ENCODE results near the gene MTAP. TPM values are rescaled to one million over a fixed set of nuclear protein-coding genes. Genes with fewer than 3 reads are reported as not detected.

Gene MTAP
- total RNA-seq, 1 donor from 2014 or later = 24.5 TPM

- DNase-seq = no peak
Observed at GRCh38 chr9:21804791-21805190, 2.4 kb downstream of the MTAP start.

- no peak for DNase-seq
Observed at GRCh38 chr9:21806644-21807043, 4.2 kb downstream of the MTAP start.

- no peak for DNase-seq
Observed at GRCh38 chr9:21810388-21810787, 8.0 kb downstream of the MTAP start.

GRCh38 chr9:21810881-21811280 is 8.4 kb downstream of the MTAP start:
- DNase-seq = no peak

GRCh38 chr9:21811914-21812313 is 9.5 kb downstream of the MTAP start:
- no peak for DNase-seq

GRCh38 chr9:21812415-21812814 is 10.0 kb downstream of the MTAP start:
- no peak for DNase-seq

- DNase-seq = peak; percentile 31
Observed at GRCh38 chr9:21812946-21813568, 10.6 kb downstream of the MTAP start.

GRCh38 chr9:21813575-21814473 is 11.4 kb downstream of the MTAP start:
- peak; percentile 54 for DNase-seq

GRCh38 chr9:21815643-21816042 is 13.2 kb downstream of the MTAP start:
- DNase-seq = no peak

GRCh38 chr9:21817176-21817575 is 14.7 kb downstream of the MTAP start:
- DNase-seq = no peak

- no peak for DNase-seq
Observed at GRCh38 chr9:21825637-21826036, 23.2 kb downstream of the MTAP start.

GRCh38 chr9:21828853-21829410 is 26.5 kb downstream of the MTAP start:
- no peak for DNase-seq

GRCh38 chr9:21830589-21830988 is 28.2 kb downstream of the MTAP start:
- no peak for DNase-seq

- DNase-seq = no peak
Observed at GRCh38 chr9:21831841-21832509, 29.5 kb downstream of the MTAP start.

- no peak for DNase-seq
Observed at GRCh38 chr9:21833090-21833801, 30.8 kb downstream of the MTAP start.

GRCh38 chr9:21835121-21835520 is 32.7 kb downstream of the MTAP start:
- no peak for DNase-seq

- DNase-seq = no peak
Observed at GRCh38 chr9:21836437-21837161, 34.2 kb downstream of the MTAP start.

- DNase-seq = no peak
Observed at GRCh38 chr9:21837501-21837900, 35.1 kb downstream of the MTAP start.

GRCh38 chr9:21840647-21841046 is 38.2 kb downstream of the MTAP start:
- DNase-seq = no peak

GRCh38 chr9:21841133-21841532 is 38.7 kb downstream of the MTAP start:
- no peak for DNase-seq

GRCh38 chr9:21848615-21849014 is 46.2 kb downstream of the MTAP start:
- DNase-seq = no peak

GRCh38 chr9:21852754-21853153 is 50.3 kb downstream of the MTAP start:
- no peak for DNase-seq

All from skin of body (tissue), 2 donors.